Measurements from ENCODE around the gene ROCK2. TPM values are rescaled to one million over a fixed set of nuclear protein-coding genes. Genes with fewer than 3 reads are reported as not detected.

ROCK2 gene
- total and polyA plus RNA-seq, 2 donors (not counting 1 experiment from before 2014, with no cell fraction given), result 32.0 to 58.1 TPM

DNA sequence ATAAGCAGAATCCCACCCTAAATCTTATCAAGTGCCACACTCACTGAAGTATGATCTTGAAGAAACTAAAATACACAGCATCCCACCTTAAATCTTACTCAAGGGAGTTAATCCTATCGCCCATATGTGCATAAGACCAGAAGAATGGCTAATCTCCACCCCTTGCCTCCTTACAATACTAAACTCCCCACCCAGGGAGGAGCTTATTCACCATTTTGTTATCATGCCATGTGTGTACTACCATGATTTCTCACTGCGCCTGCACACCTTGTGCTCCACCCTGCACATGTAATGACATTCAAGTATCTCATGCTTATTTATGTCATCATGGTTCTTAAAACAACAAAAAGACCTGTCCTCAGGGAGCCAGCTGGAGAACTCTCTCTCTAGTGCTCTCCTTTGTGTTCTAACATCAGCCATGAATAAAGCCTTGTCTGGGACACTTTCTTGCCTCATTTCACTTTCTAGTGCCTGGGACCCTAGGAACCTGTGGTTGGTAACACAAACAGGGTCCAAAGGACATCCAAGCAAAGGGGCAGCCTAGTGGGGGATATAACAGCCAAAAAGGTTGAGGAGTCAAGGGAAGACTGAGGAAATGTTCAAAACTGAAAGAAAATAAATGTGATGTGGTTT is 101.8 kb downstream of the ROCK2 start:
- no peaks in the 10 kb centered on the region for H3K27me3 ChIP-seq (ENCODE audit: control insufficient read depth, insufficient read depth, low read length)
- H3K9me3 ChIP-seq (ENCODE audit: control insufficient read depth, insufficient read depth, low read depth, low read length), result no peaks in the 10 kb centered on the region
- no peak for DNase-seq (ENCODE audit: low read depth in 2 of 2)
- peaks cover 2% of the 10 kb centered on the region for H3K4me1 ChIP-seq (ENCODE audit: control insufficient read depth, extremely low read depth, insufficient read depth, low read length)
- no peaks in the 10 kb centered on the region for H4K20me1 ChIP-seq (ENCODE audit: control insufficient read depth, extremely low read depth, insufficient read depth, low read length)
- H3K4me2 ChIP-seq (ENCODE audit: extremely low read depth, insufficient read depth, low read length), result no peak overlapping the region
- H3K9ac ChIP-seq (ENCODE audit: insufficient read depth, low read length), result no peak overlapping the region
- H3K27ac ChIP-seq (ENCODE audit: insufficient read depth, low read length), result no peak overlapping the region
- TF ChIP-seq EZH2 (IDR thresholded peaks at IDR 0.05; ENCODE audit: low read length, missing control alignments), result no peak
- TF ChIP-seq, protein P1, sequence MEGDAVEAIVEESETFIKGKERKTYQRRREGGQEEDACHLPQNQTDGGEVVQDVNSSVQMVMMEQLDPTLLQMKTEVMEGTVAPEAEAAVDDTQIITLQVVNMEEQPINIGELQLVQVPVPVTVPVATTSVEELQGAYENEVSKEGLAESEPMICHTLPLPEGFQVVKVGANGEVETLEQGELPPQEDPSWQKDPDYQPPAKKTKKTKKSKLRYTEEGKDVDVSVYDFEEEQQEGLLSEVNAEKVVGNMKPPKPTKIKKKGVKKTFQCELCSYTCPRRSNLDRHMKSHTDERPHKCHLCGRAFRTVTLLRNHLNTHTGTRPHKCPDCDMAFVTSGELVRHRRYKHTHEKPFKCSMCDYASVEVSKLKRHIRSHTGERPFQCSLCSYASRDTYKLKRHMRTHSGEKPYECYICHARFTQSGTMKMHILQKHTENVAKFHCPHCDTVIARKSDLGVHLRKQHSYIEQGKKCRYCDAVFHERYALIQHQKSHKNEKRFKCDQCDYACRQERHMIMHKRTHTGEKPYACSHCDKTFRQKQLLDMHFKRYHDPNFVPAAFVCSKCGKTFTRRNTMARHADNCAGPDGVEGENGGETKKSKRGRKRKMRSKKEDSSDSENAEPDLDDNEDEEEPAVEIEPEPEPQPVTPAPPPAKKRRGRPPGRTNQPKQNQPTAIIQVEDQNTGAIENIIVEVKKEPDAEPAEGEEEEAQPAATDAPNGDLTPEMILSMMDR (conservative IDR thresholded peaks at IDR 0.05 in 1 of 2, IDR thresholded peaks at IDR 0.05 in 1 of 2; ENCODE audit: low read depth in 1 of 2, low read length in 2 of 2), result no peak
- no peak overlapping the region for H3K4me3 ChIP-seq (replicated peaks in 1 of 4; ENCODE audit: control extremely low read depth in 1 of 4, insufficient read depth in 1 of 4, low read depth in 3 of 4, low read length in 4 of 4)
- H3K36me3 ChIP-seq (ENCODE audit: control insufficient read depth, insufficient read depth, low read length), result no peaks in the 10 kb centered on the region
- no peak overlapping the region for H2AFZ ChIP-seq (ENCODE audit: low read length)
- peaks cover 16% of the 10 kb centered on the region for H3K79me2 ChIP-seq (ENCODE audit: control insufficient read depth, insufficient read depth, low read length)

- peaks cover 17% of the 10 kb centered on the region for H3K79me2 ChIP-seq (ENCODE audit: control insufficient read depth, insufficient read depth, low read length)
- no peak overlapping the region for H2AFZ ChIP-seq (ENCODE audit: low read length)
- no peaks in the 10 kb centered on the region for H3K9me3 ChIP-seq (ENCODE audit: control insufficient read depth, insufficient read depth, low read depth, low read length)
- no peak overlapping the region for H3K9ac ChIP-seq (ENCODE audit: insufficient read depth, low read length)
- no peak overlapping the region for H3K4me3 ChIP-seq (replicated peaks in 1 of 4; ENCODE audit: control extremely low read depth in 1 of 4, insufficient read depth in 1 of 4, low read depth in 3 of 4, low read length in 4 of 4)
- H3K4me1 ChIP-seq (ENCODE audit: control insufficient read depth, extremely low read depth, insufficient read depth, low read length), result peaks cover 2% of the 10 kb centered on the region
- no peaks in the 10 kb centered on the region for H3K36me3 ChIP-seq (ENCODE audit: control insufficient read depth, insufficient read depth, low read length)
- no peak overlapping the region for H3K4me2 ChIP-seq (ENCODE audit: extremely low read depth, insufficient read depth, low read length)
- H3K27ac ChIP-seq (ENCODE audit: insufficient read depth, low read length), result no peak overlapping the region
- H3K27me3 ChIP-seq (ENCODE audit: control insufficient read depth, insufficient read depth, low read length), result no peaks in the 10 kb centered on the region
- TF ChIP-seq, protein P1 (conservative IDR thresholded peaks at IDR 0.05 in 1 of 2, IDR thresholded peaks at IDR 0.05 in 1 of 2; ENCODE audit: low read depth in 1 of 2, low read length in 2 of 2), result no peak
- TF ChIP-seq EZH2 (IDR thresholded peaks at IDR 0.05; ENCODE audit: low read length, missing control alignments), result no peak
- no peak for DNase-seq (ENCODE audit: low read depth in 2 of 2)
- no peaks in the 10 kb centered on the region for H4K20me1 ChIP-seq (ENCODE audit: control insufficient read depth, extremely low read depth, insufficient read depth, low read length)
Observed at GRCh38 chr2:11241412-11242203, 102.8 kb downstream of the ROCK2 start.

DNA sequence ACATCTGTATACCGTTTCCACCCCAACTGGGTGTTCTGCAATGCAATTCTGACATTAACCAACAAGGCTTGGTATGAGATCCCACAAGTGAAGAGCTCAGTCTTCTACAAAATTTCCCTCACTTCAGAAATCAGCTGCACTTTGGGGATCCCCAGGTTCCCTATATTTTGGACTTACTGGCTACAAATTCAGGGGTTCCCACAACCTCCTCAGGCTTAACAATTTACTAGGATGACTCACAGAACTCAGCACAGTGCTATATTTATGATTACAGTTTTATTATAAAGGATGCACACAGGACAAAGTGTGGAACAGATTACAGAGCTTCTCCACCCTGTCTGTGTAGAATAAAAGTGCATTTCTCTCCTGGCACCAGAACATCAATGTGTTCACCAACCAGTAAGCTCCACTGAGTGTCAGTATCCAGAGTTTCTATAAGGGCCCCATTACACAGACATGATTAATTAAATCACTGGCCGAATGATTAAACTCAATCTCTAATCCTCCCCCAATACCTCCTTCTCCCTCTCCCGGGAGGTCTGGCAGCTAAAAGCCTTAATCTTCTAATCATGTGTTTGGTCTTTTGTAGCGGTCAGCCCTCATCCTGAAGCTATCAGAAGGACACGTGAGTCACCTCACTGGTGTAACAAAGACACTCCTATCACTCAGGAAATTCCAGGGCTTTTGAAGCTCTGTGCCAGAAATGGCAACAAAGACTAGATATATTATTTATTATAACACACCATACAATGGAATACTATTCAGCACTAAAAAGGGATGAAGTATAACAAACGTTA is 104.6 kb downstream of the ROCK2 start:
- Histone ChIP-seq H3K27me3 (ENCODE audit: control insufficient read depth, insufficient read depth, low read length) (no peaks in the 10 kb centered on the region), H3K4me2 (ENCODE audit: extremely low read depth, insufficient read depth, low read length) (no peak overlapping the region), H3K9ac (ENCODE audit: insufficient read depth, low read length) (no peak overlapping the region), H4K20me1 (ENCODE audit: control insufficient read depth, extremely low read depth, insufficient read depth, low read length) (no peaks in the 10 kb centered on the region), H3K27ac (ENCODE audit: insufficient read depth, low read length) (no peak overlapping the region), H2AFZ (ENCODE audit: low read length) (no peak overlapping the region), H3K4me1 (ENCODE audit: control insufficient read depth, extremely low read depth, insufficient read depth, low read length) (peaks cover 2% of the 10 kb centered on the region), H3K4me3 (replicated peaks in 1 of 4; ENCODE audit: control extremely low read depth in 1 of 4, insufficient read depth in 1 of 4, low read depth in 3 of 4, low read length in 4 of 4) (no peak overlapping the region), H3K79me2 (ENCODE audit: control insufficient read depth, insufficient read depth, low read length) (peaks cover 17% of the 10 kb centered on the region), H3K9me3 (ENCODE audit: control insufficient read depth, insufficient read depth, low read depth, low read length) (no peaks in the 10 kb centered on the region), H3K36me3 (ENCODE audit: control insufficient read depth, insufficient read depth, low read length) (no peaks in the 10 kb centered on the region)
- TF ChIP-seq EZH2 (IDR thresholded peaks at IDR 0.05; ENCODE audit: low read length, missing control alignments), result no peak
- TF ChIP-seq, protein P1 (conservative IDR thresholded peaks at IDR 0.05 in 1 of 2, IDR thresholded peaks at IDR 0.05 in 1 of 2; ENCODE audit: low read depth in 1 of 2, low read length in 2 of 2), result no peak
- DNase-seq (ENCODE audit: low read depth in 2 of 2), result peak in 1 of 2 donors; percentile 58
